Esophagus (tissue), 2 donors: ENCODE data around the gene C12orf76. TPM values are rescaled to one million over a fixed set of nuclear protein-coding genes. Genes with fewer than 3 reads are reported as not detected.
"Not testable (repeated sequence)": the region's sequence is repeated elsewhere in the genome, so short reads cannot be mapped to it uniquely, and the experiment has no call there.

Source experiments
- H3K27ac ChIP-seq, 2 donors: one replicate each; pipeline ENCODE4 v1.5.1; 2013; ENCODE audit warnings: low read depth in 2 of 2, mild to moderate bottlenecking in 2 of 2, inconsistent platforms in 1 of 2, low read length in 1 of 2, moderate library complexity in 1 of 2
- H3K27me3 ChIP-seq, 2 donors: one replicate each; pipeline ENCODE4 v1.6.1; 2013; ENCODE audit warnings: low read length in 2 of 2, control low read depth in 1 of 2, mild to moderate bottlenecking in 1 of 2; ENCODE audit not compliant: insufficient read depth in 2 of 2, control insufficient read depth in 1 of 2
- H3K36me3 ChIP-seq, 2 donors: one replicate each; pipeline ENCODE4 v1.6.1; 2013; ENCODE audit warnings: low read length in 1 of 2; ENCODE audit not compliant: control insufficient read depth in 2 of 2, insufficient read depth in 2 of 2
- H3K4me1 ChIP-seq, 2 donors: one replicate each; pipeline ENCODE4 v1.6.1; 2013; ENCODE audit warnings: low read length in 1 of 2; ENCODE audit not compliant: control insufficient read depth in 2 of 2, insufficient read depth in 2 of 2
- H3K4me3 ChIP-seq, 2 donors: one replicate each; pipeline ENCODE4 v1.5.1; 2013; ENCODE audit warnings: low read length in 2 of 2, mild to moderate bottlenecking in 2 of 2, low read depth in 1 of 2, moderate library complexity in 1 of 2
- H3K9me3 ChIP-seq, 2 donors: one replicate each; pipeline ENCODE4 v1.6.1; 2013; ENCODE audit warnings: mild to moderate bottlenecking in 2 of 2, low read depth in 1 of 2, low read length in 1 of 2, moderate library complexity in 1 of 2; ENCODE audit not compliant: control insufficient read depth in 2 of 2, insufficient read depth in 1 of 2
- WGBS, 2 donors: extraction: QIAGEN DNeasy Blood & Tissue Kit; methylation state at CpG; one replicate each; pipeline ENCODE4 v1.1.7; 2013; 5-methylcytosine and 5-hydroxymethylcytosine counted together
- polyA plus RNA-seq, 2 donors: library from polyadenylated mRNA; stranded (reverse); fragments of 200-250 nt; gene quantifications; one replicate each; pipeline ENCODE4 v1.2.3, GENCODE V29; 2013
- donor health status: healthy with polysubstance abuse.
- donor health status: Bipolar disorder and iron deficiency.

Gene C12orf76
- polyA plus RNA-seq, 2 donors = 4.1 to 4.9 TPM

- Histone ChIP-seq H3K4me3 (no peak overlapping the region), H3K36me3 (no peaks in the 10 kb centered on the region), H3K27me3 (no peaks in the 10 kb centered on the region), H3K4me1 (no peaks in the 10 kb centered on the region), H3K9me3 (no peaks in the 10 kb centered on the region), H3K27ac (peak overlapping the region in 1 of 2 donors; percentile 2)
- WGBS, 2 donors = 68 to 76% methylated on average over 24 of the region's 24 CpGs
These were observed 31.4 kb upstream of the C12orf76 start for GRCh38 chr12:110079477-110080400.

- H3K27ac ChIP-seq = no peak overlapping the region
- H3K9me3 ChIP-seq = no peaks in the 10 kb centered on the region
- no peak overlapping the region for H3K4me3 ChIP-seq
- 74 to 84% methylated on average over 4 of the region's 4 CpGs for WGBS, 2 donors
- no peaks in the 10 kb centered on the region for H3K36me3 ChIP-seq
- H3K4me1 ChIP-seq = peaks cover 0 to 3% of the 10 kb centered on the region in 2 donors
- no peaks in the 10 kb centered on the region for H3K27me3 ChIP-seq
These were observed 29.5 kb upstream of the C12orf76 start for GRCh38 chr12:110077800-110078199.

- H3K9me3 ChIP-seq = no peaks in the 10 kb centered on the region
- WGBS, 2 donors = 96 to 100% methylated on average over 1 of the region's 1 CpG
- no peaks in the 10 kb centered on the region for H3K27me3 ChIP-seq
- H3K36me3 ChIP-seq = no peaks in the 10 kb centered on the region
- no peak overlapping the region for H3K4me3 ChIP-seq
- H3K27ac ChIP-seq = no peak overlapping the region
- peaks cover 0 to 3% of the 10 kb centered on the region in 2 donors for H3K4me1 ChIP-seq
These were observed 27.6 kb upstream of the C12orf76 start for GRCh38 chr12:110075880-110076279.

DNA sequence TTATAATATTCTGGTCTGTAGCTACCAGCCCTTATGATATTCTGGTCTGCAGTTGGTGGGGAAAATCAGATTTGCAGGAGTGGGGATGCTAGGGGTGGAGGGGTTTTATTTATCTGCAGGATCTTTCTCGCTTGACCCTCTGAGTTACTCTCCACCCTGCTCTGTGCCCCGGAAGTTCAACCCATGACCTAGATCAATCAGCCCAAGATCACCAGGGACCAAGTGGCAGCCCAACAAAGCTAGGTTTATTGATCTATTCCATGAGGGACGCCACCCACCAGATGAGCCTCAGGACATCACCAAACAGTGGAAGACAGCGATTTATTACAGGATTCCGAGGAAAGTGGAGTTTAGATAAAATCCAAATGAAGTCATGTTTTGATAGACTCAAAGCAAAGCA lies 25.8 kb upstream of the C12orf76 start:
- WGBS, 2 donors = 73 to 78% methylated on average over 5 of the region's 5 CpGs
- no peaks in the 10 kb centered on the region for H3K27me3 ChIP-seq
- no peaks in the 10 kb centered on the region for H3K36me3 ChIP-seq
- no peak overlapping the region for H3K4me3 ChIP-seq
- no peak overlapping the region for H3K27ac ChIP-seq
- H3K4me1 ChIP-seq = peaks cover 0 to 3% of the 10 kb centered on the region in 2 donors
- H3K9me3 ChIP-seq = no peaks in the 10 kb centered on the region

GRCh38 chr12:110073049-110073831 lies 24.9 kb upstream of the C12orf76 start:
- H3K36me3 ChIP-seq = no peaks in the 10 kb centered on the region
- peaks cover 0 to 3% of the 10 kb centered on the region in 2 donors for H3K4me1 ChIP-seq
- peak overlapping the region in 1 of 2 donors; percentile 1 for H3K27ac ChIP-seq
- H3K27me3 ChIP-seq = no peaks in the 10 kb centered on the region
- H3K4me3 ChIP-seq = peak overlapping the region; percentile 17 to 42
- 17 to 25% methylated on average over 19 of the region's 19 CpGs for WGBS, 2 donors
- H3K9me3 ChIP-seq = no peaks in the 10 kb centered on the region

DNA sequence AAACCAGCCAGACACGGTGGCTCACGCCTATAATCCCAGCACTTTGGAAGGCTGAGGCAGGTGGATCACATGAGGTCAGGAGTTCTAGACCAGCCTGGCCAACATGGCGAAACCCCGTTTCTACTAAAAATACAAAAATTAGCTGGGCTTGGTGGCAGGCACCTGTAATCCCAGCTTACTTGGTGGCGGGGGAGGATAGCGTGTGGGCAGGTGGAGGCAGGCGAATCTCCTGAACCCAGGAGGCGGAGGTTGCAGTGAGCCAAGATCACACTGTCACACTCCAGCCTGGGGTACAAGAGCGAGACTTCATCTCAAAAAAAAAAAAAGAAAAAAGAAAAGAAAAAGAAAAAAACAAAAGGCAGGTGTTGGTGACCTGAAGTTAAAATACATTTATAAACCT lies 24.3 kb upstream of the C12orf76 start:
- not testable (repeated sequence) for H3K36me3 ChIP-seq, H3K9me3 ChIP-seq, H3K27ac ChIP-seq, H3K4me3 ChIP-seq, H3K27me3 ChIP-seq, H3K4me1 ChIP-seq
- WGBS, 2 donors = 61 to 67% methylated on average over 9 of the region's 9 CpGs

GRCh38 chr12:110071967-110072366 lies 23.6 kb upstream of the C12orf76 start:
- Histone ChIP-seq H3K4me1 (peaks cover 0 to 3% of the 10 kb centered on the region in 2 donors), H3K27me3 (no peaks in the 10 kb centered on the region), H3K36me3 (no peaks in the 10 kb centered on the region), H3K4me3 (no peak overlapping the region), H3K9me3 (no peaks in the 10 kb centered on the region), H3K27ac (no peak overlapping the region)
- WGBS, 2 donors = 92 to 98% methylated on average over 3 of the region's 3 CpGs

- no peaks in the 10 kb centered on the region for H3K9me3 ChIP-seq
- peaks cover 0 to 3% of the 10 kb centered on the region in 2 donors for H3K4me1 ChIP-seq
- no peak overlapping the region for H3K27ac ChIP-seq
- H3K36me3 ChIP-seq = no peaks in the 10 kb centered on the region
- H3K4me3 ChIP-seq = no peak overlapping the region
- H3K27me3 ChIP-seq = no peaks in the 10 kb centered on the region
These were observed 23.2 kb upstream of the C12orf76 start for GRCh38 chr12:110071504-110071903.

GRCh38 chr12:110068654-110069053 lies 20.3 kb upstream of the C12orf76 start:
- Histone ChIP-seq H3K36me3 (no peaks in the 10 kb centered on the region), H3K27me3 (no peaks in the 10 kb centered on the region), H3K4me1 (peaks cover 0 to 3% of the 10 kb centered on the region in 2 donors), H3K9me3 (no peaks in the 10 kb centered on the region), H3K27ac (no peak overlapping the region), H3K4me3 (no peak overlapping the region)
- WGBS, 2 donors = 96 to 98% methylated on average over 2 of the region's 2 CpGs
